Islet of Langerhans (tissue), 1 donor: ENCODE data around the gene CDH24.

Experiments used
- FAIRE-seq: peaks from one replicate; lab custom pipeline; 2011; peaks lifted over from hg19 to GRCh38; lab: Jason Lieb, UNC

Gene CDH24, protein sequence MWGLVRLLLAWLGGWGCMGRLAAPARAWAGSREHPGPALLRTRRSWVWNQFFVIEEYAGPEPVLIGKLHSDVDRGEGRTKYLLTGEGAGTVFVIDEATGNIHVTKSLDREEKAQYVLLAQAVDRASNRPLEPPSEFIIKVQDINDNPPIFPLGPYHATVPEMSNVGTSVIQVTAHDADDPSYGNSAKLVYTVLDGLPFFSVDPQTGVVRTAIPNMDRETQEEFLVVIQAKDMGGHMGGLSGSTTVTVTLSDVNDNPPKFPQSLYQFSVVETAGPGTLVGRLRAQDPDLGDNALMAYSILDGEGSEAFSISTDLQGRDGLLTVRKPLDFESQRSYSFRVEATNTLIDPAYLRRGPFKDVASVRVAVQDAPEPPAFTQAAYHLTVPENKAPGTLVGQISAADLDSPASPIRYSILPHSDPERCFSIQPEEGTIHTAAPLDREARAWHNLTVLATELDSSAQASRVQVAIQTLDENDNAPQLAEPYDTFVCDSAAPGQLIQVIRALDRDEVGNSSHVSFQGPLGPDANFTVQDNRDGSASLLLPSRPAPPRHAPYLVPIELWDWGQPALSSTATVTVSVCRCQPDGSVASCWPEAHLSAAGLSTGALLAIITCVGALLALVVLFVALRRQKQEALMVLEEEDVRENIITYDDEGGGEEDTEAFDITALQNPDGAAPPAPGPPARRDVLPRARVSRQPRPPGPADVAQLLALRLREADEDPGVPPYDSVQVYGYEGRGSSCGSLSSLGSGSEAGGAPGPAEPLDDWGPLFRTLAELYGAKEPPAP

DNA sequence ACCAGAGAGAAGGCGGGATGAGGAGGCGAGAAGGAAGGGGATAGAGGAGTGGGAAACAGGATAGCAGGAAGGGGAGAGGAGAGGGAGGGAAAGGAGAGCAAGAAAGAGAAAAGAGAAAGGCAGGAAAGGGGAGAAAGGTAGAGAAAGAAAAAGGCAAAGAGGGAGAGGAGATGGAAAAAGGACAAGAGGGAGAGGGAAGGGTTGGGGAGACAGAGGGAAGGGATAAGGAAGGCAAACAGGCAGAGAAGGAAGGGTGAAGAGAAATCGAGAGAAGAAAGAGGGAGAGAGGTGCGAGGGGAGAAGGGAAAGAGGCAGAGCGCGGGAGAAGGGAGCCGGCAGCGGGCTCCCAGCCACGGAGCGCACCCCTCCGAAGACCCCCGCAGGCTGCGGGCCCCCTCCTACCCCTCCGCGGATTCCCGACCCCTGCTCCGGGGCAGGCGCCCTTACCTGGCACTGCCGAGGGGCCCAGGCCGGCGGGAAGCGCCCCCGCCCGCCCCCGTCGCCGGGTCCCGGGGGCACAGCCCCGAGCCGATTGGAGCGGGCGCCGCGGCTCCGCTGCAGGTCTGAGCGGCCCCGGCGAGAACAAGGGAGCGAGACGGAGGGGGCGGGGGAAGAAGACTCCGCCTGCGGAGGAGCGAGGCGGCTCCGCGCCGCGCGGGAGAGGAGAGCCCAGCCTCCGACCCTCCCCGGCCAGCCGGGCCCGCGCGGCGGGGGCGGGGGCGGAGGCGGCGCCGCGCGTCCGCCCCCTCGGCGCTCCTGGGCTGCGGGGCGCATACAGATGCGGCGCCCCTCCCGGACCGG lies at the start of gene CDH24:
Gene CDH24 (minus strand): TSS at position 565 of the 801 bp plus-strand sequence. CDS start 1,787 bp downstream, outside the sequence.
- no peak for FAIRE-seq

DNA sequence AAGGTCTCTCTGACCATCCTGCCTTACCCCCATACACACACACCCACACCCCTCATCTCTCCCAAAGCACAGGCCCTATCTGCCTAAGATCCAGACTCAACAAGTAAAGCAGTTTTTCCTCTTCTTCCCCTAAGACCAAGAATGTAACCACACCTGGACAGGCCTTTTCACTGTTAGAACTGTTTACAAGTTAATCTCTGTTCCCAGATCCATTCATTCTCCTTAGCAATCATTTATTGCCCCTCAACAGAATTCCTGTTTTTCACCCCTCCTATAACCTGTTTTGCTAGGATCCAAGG lies 49.4 kb upstream of the CDH24 start:
- FAIRE-seq, result no peak

DNA sequence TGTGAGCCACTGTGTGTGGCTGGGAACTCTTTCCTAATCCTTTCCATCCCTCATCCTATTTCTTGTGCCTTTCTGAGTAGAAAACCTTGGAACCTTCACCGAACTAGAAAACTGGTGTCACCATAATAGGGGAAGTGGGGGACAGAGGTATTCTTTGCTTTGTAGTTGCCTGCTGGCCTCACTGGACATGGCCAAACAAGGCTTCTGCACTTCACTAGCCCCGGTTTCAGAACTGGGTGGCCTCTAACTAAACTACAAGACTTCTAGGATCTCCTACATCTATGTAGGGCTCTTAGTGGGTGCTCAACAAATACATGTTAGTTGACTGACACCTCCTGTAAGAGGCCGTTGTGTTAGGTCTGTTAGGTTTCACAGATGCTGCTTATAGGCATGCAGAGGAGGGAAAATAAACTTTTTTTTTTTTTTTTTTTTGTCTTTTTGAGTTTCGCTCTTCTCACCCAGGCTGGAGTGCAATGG lies 48.1 kb upstream of the CDH24 start:
- FAIRE-seq, result no peak

DNA sequence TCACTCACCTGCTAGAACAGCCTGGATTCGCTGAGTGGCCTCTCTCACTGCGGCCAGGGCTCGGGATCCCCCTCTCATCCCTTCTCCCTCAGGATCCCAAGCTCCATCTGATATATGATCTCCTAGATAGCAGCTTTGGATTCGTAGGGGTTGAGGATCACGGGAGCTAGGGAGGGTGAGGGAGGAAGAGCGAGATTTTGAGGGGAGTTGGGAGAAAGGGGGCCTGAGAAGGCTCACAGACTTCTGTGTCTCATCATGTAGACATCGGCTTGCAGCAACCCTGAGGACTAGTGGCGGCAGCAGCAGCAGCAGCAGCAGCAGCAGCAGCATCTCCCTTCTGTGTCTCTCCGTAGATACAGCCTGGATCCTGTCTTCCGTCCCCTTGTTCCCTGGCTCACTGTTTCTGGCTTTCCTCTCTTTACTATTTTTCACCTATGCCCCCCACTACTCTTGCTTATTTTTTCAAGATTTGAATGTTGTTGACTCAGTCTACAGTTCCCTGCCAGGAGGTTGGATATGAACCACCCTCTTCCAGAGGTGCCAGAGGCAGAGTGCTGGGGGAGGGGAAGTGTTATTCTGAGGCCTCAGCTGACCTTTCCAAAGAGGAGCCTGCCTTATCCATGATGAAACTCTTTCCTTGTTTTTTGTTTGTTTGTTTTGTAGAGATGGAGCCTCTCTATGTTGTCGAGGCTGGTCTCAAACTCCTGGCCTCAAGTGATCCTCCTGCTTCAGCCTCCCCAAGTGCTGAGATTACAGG lies 47.4 kb upstream of the CDH24 start, which contains the start of gene CIROP:
Gene CIROP (minus strand): TSS at position 399 of the 757 bp plus-strand sequence. CDS start 69 bp downstream, at position 330.
- FAIRE-seq, result no peak

DNA sequence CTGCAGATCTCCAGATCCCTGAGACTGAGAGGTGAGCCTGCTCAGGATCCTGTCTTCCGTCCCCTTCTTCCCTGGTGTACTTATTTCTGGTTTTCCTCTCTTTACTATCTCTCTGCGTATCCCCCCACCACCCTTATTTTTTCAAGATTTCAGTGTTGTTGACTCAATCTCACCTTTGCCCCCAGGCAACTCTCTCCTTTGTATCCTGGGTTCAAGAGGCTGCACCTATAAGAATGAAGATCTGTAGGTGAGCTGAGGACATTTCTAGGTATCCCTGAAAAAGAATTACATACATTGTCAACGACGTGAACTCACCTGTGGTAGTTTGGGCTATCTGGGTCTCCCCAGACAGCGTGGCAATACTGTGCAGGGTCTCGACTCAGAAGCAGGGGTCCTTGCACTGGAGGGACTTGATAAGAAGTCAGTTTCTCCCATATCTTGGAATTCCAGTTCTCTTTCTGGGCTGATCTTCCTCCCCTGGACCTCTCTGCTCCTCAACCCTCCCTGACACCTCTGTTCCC lies 46.8 kb upstream of the CDH24 start:
- FAIRE-seq, result no peak

DNA sequence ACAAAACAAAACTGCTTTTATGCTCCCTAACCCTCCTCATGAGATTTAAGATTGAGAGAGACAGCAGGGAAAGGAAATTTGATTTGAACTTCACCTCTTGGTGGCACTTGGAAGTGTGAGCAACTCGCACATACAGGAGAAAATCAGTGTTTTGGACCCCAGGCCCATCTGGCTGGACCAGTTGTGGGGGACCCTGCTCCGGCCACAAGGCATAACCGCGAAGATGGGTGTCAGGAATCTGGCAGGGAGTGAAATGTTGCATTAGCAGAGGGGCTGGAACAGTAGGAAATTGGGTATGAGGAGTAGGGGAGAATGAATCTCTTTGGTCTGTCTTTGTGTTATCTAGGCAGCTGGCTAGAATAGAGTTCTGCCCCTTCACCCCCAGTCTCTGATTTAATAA lies 46.3 kb upstream of the CDH24 start:
- FAIRE-seq, result no peak

DNA sequence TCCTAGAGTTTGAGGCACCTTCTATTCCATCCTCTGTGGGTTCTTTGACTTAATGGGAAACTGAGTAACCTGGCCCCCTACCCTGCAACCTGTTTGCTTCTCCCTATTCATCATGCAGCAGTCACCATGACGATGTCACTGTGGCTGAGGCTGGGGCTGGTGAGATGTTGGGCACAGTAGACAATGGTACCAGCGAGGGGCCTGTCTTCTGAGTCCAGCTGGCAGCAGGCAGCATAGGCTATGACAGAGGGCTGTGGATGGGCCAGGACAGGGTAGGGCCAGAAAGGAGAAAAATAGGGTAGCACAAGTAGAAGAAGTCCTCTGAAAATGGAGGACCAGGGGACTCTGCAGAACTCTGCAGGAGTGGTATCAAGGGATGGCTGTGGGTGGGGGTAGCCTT lies 45.5 kb upstream of the CDH24 start:
- FAIRE-seq, result no peak

DNA sequence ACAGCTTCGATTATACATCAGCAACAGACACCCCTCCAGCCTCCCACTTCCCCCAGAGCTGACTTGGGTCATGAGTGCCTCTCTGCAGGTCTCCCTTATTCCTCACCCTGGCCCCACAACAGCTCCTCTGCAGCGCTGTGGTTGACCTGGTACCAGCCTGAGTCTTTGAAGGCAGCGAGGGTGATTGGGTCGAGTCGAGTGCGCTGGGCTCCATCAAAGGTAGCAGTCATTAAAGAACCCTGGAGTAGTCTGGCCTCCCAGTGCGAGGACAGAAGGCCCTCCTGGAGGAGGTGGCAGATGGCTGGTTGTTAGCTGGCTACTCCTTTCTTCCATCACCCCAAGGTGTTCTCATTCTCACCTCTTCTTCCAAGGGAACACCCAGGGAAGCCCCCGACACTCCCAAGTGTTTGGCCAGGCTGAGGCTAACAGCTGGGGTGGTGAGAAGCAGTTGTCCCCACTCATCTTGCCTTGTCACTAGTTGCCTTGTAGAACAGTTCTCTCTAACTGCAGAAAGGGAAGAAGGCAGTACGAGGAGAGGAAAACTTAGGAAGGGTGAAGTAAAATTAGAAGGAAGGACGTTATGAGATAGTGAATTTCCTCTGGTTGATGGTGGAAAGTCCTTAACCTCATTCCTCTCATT lies 44.8 kb upstream of the CDH24 start:
- FAIRE-seq, result no peak

DNA sequence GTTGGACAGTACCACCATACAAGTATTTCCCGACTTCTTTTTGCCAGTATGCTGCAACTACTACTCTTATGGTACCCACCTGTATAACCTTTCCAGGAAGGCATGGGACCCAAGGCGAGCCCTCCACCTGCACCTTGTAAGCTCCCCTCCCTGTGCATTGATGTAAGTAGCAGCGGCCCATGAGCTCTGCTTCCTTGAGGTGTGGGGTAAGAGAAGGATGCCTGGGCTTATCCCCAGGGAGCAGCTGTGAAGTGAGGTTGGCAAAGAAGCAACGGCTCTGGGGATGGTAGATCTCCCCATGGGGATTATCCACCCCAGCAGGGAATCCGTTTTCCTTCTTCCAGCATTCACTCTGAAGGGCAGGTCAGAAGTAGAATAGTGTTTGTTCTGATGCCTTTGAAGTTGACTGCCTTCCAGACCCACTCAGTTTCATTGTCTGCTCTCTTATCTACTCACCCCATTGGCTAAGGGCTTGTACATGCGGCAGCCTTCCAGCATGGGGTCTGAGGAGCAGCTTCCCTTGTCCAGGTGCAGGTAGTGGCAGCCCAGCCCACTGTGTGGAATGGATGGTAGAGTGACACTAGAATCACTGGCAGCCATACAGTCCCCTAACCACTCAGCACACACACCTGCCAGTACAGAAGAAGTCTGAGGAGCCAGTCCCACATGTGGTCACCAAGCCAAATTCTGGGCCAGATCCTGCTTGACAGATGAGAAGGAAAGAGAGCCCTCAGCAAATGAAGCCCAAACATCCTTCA lies 44.1 kb upstream of the CDH24 start:
- no peak for FAIRE-seq

DNA sequence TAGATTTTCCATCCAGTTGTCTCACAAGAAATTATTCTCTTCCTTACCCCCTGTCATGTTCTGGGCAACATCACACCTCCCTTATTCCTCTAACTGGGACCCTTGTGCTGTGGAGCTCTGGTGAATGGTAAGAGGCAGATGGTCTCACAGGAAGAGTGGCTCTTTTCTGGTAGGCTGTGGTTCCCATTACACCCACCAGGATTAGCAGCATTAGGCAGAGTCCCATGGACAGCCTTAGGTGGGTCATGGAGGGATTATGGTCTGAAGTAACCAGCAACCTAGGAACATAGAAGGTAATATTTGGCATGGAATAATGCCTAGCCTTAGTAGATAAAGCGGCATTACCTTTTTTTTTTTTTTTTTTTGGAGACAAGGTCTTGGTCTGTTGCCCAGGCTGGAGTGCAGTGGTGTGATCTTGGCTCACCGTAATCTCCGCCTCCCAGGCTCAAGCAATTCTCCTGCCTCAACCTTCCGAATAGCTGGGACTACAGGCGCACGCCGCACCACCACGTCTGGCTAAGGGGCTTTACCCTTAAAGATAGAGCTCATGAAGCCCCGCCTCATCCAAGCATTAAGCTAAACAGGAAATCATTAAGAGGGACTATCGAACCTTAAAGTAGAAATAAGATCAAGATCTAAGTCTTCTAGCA lies 42.0 kb upstream of the CDH24 start:
- no peak for FAIRE-seq

DNA sequence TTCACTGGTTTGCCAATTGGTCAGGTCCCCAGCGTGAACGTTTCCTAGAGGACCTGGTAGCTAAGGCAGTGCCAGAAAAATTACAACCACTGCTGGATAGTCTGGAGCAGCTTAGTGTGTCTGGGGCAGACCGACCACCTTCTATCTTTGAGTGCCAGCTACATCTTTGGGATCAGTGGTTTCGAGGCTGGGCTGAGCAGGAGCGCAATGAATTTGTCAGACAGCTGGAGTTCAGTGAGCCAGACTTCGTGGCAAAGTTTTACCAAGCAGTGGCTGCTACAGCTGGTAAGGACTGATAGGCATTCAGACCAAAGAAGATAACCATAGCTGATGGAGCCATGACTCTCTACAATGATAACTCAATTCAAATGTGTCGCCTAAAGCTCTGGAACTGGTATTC lies 40.5 kb upstream of the CDH24 start:
- FAIRE-seq, result no peak

DNA sequence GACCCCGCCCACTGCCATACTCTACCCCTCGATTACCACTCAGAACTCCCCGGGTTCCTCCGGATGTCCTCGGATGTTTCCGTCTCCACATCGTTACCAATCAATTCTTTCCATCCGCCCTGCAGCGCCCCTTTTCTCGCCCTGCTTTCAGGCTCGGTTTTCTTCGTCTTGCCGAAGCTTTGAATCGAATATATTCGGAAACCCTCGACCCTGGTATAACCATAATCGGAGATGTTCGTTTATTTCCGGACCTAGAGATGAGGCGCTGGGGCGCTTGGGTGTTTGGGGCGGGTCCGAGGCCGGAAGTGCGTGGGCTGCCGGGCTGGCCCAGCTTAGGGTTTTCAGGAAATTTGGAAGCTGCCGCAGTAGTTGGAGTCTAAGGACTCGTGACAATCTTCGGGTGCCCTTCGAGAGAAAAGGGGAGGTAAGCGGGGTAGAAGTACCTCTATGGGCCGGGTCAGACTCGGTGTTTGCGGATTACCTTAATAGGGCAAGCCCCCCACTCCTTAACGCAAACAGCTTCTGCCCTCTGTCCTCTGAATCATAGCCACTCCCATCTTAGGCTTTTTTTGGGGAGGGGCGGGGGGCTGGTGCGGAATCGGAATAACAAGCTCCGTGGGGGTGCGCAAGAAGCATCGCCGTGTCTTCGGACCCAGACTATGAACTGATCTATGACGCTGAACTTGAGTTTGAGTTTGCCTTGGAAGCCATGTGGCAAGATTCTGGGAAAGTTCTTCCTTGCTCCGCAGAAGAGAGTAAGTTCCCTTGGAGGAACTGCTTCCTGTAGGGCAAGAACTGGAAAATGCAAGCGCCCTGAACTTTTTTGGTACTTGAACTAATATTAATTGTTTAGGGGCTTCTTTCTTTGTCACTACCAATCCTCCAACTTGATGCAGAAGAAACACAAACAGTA lies 38.1 kb upstream of the CDH24 start, which contains the start of gene C14orf119:
Gene C14orf119 (plus strand): TSS at position 310 of the 913 bp plus-strand sequence. CDS start 2,154 bp downstream, outside the sequence.
- FAIRE-seq, result peak; percentile 97

DNA sequence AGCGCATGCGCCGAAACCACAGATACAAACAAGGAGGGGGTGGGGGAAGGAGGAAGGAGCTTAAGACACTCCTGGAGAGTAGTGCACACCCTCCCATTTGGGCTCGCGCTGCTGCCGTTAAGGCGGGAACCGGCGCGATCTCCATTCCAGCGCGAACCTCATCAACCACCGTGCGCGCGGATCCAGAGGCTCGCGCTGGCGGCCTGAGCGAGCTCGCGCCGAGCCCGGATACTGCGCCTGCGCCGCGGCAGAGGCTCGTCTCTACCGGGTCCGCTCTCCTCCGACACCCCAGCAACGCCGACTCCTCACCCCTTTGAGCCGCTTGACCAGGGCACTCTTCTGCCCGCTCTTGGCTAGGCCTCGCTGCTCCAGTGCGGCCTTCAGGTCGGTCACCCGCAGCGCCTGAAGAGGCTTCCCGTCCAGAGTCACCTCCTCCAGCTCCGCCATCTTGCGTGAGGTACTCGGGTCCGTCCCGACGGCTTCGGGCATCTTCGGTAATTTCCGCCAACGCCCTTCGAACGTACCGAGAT lies 37.4 kb upstream of the CDH24 start, which contains the start of gene ACIN1:
Gene ACIN1 (minus strand): TSS at position 471 of the 530 bp plus-strand sequence. CDS start 24 bp downstream, at position 447.
- FAIRE-seq, result no peak

DNA sequence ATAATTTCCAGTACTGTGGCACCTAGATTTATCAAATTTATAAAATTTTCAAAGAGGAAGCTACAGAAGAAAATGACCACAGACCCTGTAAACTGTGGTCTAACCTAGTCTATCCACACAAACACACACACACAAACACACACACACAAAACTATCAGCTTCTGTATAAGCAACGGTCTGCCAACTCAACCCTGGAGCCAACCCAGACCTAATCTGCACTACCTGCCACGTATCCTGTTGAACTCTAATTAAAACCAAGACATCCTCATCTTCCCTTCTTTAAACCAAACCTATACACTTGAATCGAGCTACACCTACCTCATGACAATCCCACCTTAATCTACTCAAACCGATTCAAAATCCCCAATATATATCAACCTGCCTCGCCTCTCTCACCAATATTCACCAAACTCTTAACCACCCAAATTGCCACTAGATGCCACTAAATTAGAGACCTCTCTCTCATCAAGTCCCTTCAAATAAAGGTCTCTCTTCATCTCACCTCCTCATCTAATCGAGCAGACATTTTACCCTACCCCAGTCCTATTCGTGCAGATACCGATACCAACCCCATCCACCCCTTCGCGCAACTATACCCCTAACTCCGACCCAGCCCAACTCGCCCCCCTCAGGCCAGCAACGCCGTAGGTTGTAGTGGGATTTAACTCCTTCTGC lies 36.8 kb upstream of the CDH24 start:
- no peak for FAIRE-seq

DNA sequence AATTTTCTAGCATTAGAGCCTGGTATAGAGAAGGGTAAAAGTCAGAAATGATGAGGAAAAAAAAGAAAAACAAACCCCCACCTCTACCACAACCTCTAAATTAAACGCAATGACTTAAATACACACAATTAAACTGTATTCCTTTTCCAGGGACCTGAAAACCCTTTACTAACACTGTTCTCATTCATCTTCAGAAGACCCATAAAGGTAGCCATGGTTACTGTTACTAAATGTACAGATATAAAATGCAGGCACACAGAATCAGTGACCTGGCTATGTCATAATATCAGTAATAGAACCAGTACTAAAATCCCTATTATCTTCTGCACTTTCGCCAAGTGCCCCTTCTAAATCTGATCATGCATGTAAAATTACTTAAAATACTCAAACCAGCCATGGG lies 36.2 kb upstream of the CDH24 start:
- no peak for FAIRE-seq

DNA sequence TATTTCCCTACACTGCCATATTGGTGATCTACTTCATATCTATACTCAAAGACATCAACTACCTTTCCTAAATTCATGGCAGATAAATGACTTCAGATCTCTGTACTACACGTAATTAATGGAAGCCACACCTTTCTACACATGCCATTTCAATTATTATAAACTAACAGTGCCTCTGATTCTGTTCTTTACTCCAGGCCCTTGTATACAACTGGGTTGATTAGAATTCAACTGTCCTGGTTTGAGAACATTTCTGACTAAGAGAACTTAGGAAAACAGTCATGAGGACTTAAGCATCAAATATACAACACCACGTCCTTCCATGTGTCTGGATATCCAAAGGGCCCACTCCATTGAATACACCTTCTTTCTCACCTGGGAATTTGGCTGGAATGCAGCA lies 35.8 kb upstream of the CDH24 start:
- no peak for FAIRE-seq
